Fibroblast of mammary gland (primary cell): ENCODE data around the gene SLC35F3.

Experiments used
- DNase-seq: peaks from one replicate; pipeline ENCODE4 v3.0.0-alpha.2; 2010; ENCODE audit warnings: low read depth
- H3K4me3 ChIP-seq: 2 replicates; pipeline ENCODE4 v1.5.1; 2011; ENCODE audit warnings: low read depth, mild to moderate bottlenecking, low read length, moderate library complexity; ENCODE audit not compliant: control insufficient read depth
- CTCF ChIP-seq: conservative IDR thresholded peaks from 2 replicates; pipeline ENCODE4 v1.5.1; 2011; ENCODE audit warnings: low read depth, low read length, inconsistent platforms; ENCODE audit not compliant: control insufficient read depth, insufficient read depth

Gene SLC35F3

GRCh38 chr1:233904633-233905415 lies at the start of gene SLC35F3:
TSS of gene SLC35F3 (plus strand) at chr1:233904676.
- no peak for DNase-seq
- no peak within 1 kb of the TSS for H3K4me3 ChIP-seq
- no peak for TF ChIP-seq CTCF

DNA sequence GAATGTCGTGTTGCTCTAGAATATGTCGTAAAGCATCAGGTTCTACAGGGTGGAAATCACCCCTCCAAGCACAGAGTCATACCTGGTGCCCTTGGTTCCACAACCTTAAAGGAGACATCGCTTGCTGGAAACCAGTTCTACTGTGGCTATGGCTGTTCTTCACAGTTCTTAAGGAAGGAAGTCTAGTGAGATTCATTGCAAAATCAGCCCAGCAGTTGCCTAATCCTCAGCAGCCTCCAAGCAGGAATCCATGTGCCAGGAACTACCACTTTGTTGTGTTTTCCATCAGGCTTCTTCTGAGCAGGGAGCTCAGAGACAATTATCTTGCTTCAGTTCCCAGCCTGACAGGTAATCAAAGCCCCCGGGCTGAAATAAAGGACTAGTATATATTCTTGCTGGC lies 45.0 kb upstream of the SLC35F3 start:
- no peak for DNase-seq
- no peak overlapping the region for H3K4me3 ChIP-seq
- TF ChIP-seq CTCF = no peak

GRCh38 chr1:233863901-233864545 lies 40.5 kb upstream of the SLC35F3 start:
- no peak for DNase-seq

DNA sequence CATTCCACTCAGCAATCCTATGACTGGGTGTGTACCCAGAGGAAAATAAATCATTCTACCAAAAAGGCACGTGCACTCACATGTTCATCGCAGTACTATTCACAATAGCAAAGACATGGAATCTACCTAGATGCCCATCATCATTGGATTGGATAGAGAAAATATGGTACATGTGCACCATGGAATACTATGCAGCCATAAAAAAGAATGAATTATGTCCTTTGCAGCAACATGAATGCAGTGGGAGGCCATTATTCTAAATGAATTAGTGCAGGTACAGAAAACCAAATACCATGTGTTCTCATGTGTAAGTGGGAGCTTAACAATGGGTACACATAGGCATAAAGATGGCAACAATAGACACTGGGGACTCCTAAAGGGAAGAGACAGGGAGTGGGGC lies 39.9 kb upstream of the SLC35F3 start:
- DNase-seq = no peak
- TF ChIP-seq CTCF = no peak
- no peak overlapping the region for H3K4me3 ChIP-seq

More at GRCh38 chr1:233863901-233864545, 40.5 kb upstream of the SLC35F3 start:
- no peak for TF ChIP-seq CTCF
- no peak overlapping the region for H3K4me3 ChIP-seq

DNA sequence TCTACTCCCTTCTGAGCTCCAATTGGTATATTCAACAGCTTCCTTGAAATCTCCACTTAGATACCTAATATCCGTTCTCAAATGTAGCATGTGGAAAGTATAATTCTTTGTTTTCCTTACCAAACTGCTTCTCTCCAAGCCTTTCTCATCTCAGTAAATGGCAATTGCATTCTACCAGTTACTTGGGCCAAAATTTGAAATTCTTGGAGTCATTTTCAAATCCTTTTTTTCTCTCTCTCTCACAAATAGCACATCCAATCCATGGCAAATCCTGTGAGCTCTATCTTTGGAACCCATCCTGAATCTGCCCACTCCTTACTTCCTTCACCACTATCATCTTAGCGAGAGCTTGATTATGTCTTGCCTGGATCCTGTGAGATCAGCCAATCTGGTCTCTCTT lies 39.3 kb upstream of the SLC35F3 start:
- H3K4me3 ChIP-seq = no peak overlapping the region
- DNase-seq = no peak
- no peak for TF ChIP-seq CTCF

GRCh38 chr1:233865902-233866301 lies 38.6 kb upstream of the SLC35F3 start:
- DNase-seq = no peak
- no peak overlapping the region for H3K4me3 ChIP-seq
- TF ChIP-seq CTCF = no peak
